ENCODE data around the gene GYPB.
"Not testable (repeated sequence)": the region's sequence is repeated elsewhere in the genome, so short reads cannot be mapped to it uniquely, and the experiment has no call there.

GYPB gene

DNA sequence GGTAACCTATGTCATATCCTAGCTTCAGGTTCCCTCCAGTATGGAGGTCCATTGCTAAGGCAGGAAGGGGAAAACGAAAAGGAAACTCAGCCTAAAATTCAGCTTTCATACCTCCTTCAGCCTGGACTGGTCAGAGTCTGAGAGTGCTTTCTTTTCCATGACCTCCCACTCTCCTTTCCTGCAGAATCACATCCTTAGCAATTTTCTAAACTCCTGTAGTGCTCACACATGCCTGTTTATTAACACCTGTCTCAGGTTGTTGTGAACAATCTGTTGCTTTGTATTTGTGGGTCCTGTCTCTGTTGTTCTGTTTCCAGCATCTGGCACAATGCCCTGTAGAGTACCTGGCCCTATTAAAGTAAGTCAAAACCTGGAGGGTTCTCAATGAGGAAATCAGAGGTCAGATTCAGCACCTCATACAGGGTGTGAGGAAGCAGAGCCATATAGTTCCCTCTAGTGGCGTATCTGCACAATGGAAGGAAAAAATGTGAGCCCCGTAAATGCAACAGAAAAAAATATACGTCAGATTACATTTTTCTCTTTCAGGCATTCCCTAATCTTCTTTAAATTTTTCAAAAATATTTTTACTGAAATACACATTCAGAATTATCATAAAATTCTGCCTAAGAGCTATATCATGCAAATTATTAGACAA is 2.3 kb upstream of the GYPB start:
- TF ChIP-seq, protein P1, sequence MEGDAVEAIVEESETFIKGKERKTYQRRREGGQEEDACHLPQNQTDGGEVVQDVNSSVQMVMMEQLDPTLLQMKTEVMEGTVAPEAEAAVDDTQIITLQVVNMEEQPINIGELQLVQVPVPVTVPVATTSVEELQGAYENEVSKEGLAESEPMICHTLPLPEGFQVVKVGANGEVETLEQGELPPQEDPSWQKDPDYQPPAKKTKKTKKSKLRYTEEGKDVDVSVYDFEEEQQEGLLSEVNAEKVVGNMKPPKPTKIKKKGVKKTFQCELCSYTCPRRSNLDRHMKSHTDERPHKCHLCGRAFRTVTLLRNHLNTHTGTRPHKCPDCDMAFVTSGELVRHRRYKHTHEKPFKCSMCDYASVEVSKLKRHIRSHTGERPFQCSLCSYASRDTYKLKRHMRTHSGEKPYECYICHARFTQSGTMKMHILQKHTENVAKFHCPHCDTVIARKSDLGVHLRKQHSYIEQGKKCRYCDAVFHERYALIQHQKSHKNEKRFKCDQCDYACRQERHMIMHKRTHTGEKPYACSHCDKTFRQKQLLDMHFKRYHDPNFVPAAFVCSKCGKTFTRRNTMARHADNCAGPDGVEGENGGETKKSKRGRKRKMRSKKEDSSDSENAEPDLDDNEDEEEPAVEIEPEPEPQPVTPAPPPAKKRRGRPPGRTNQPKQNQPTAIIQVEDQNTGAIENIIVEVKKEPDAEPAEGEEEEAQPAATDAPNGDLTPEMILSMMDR (IDR thresholded peaks at IDR 0.05), result peak; percentile 72
- H3K27ac ChIP-seq, result not testable (repeated sequence)

DNA sequence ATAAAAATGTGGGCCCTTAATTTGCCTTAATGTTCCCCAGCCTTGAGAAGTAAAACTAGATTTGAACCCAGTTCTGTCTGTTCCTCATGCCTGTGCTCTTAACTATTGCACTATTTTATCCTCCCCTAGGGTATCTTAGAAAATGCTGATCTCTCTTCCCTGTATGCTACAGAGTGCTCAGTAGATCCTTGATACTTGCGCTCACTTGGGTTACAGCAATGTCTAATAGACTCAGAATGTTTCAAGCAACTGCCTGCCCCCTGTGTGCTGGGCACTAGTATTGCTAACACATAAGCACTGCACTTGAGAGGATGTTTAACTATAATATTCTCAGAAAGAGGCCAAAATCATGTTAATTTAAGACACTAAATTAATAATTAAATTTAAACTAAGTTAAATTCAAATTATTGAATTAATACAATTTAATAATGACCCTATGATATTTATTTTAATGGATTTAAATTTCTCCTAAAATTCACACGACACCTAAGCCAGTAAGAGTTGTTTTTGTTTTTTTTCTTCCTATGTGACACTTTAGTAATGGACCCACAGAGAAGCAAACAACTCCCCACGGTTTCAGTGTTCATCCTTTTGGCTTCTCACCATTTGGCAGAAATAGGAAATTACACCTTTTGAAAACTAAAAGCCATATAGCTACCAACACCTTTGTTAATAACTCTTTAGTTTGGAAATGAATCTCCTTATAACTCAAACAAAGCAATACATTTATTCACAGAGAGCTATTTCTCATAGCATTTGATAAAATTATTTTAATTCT is 768 bp downstream of the GYPB start:
- H3K27ac ChIP-seq, result not testable (repeated sequence)

DNA sequence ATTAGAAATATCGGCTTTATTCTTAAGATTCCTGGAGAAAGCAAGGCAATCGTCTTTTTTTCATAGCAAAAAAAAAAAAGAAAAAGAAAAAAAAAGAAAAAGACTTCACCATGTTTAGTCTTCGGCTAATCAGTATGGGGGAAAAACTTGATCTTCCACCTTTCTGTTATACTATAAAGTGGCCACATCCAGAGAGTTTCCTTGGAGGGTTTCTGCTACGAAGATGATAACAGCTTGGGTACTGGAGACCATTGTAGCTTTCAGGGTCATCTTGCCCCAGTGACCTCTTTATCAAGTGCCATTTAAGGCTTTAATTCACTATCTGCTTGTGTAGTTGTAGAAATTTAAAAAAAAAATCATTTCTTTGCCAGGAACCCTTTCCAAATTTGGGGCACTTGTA is 1.9 kb downstream of the GYPB start:
- not testable (repeated sequence) for H3K27ac ChIP-seq

DNA sequence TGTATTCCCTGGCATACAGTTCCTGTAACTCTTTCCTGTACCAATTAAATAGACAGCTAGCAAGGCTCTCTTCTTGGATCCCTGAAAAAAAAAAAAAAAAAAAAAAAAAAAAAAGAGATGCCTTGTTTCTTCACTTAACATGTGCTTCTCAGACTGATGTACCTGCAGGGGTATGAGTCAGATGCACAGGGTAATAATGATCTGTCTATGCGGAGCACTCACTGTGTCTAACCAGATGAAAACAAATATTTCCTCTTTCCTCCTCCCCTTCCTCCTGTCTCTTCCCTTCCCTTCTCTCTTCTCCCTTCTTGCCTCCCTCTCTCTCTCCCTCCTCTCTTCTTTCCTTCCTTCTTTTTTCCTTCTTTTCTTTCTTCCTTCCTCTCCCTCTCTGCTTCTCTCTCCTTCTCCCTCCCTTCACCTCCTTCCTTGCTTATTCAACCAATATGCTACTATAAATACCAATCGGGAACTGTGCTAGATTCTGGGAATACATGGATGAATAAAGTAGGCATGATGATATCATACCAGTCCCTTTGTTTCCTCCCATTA is 3.0 kb downstream of the GYPB start:
- H3K27ac ChIP-seq, result not testable (repeated sequence)

DNA sequence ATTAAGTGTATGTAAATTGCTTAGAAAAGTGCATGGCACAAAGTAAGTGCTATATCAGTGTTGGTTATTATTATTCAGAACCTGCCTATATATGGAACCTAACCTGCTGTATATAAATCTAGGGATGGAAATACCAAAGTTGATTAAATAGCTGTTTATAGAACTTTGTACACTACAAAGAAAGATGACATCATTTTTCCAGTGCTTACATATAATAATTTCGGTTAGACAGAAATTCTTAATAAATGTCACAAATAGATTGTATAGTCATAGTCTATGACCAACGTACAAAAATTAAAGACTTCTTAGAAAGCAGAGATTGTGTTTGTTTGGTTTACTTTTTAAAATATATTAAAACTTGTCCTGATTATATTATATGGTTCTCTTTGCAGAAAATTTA is 4.4 kb downstream of the GYPB start:
- TF ChIP-seq ZFX (IDR thresholded peaks at IDR 0.05; ENCODE audit: borderline replicate concordance), result no peak
- TF ChIP-seq, protein P1 (IDR thresholded peaks at IDR 0.05), result no peak
- H3K27ac ChIP-seq, result no peak overlapping the region

DNA sequence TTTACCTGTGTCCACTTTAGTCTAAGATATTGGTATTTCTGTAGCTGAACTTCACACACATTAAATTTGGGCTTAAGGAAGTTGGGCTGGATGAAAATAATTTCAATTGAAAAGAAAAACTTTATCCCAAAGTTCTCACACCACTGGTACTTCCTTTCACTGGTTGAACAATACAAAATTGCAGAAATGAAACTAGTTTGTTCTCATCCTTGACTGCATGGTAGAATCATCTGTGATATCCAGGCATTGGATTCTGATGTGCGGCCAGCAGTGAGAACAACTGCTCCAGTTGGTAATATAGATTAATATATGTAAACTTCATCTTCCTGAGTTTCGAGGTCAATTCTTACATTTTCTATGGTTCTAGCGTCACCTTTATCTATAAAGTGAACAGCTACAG is 10.6 kb downstream of the GYPB start:
- H3K27ac ChIP-seq, result not testable (repeated sequence)

DNA sequence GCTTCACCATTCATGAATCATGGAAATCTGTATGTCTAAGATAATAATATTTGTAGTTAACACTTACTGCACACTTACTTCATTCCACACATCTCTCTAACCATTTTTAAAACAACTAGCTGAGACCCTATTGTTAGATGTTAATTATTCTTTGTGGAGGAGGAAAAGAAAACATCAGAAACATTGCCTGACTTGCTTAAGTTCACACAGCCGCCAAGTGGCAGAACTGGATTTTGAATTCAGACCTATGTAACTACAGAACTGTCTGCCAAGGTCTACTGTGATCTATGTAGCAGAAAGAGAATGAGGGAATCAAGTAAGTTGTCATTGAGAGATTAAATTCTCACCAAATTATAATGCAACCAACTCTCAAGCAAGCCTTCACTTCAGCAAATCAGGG is 11.2 kb downstream of the GYPB start:
- H3K27ac ChIP-seq, result not testable (repeated sequence)

DNA sequence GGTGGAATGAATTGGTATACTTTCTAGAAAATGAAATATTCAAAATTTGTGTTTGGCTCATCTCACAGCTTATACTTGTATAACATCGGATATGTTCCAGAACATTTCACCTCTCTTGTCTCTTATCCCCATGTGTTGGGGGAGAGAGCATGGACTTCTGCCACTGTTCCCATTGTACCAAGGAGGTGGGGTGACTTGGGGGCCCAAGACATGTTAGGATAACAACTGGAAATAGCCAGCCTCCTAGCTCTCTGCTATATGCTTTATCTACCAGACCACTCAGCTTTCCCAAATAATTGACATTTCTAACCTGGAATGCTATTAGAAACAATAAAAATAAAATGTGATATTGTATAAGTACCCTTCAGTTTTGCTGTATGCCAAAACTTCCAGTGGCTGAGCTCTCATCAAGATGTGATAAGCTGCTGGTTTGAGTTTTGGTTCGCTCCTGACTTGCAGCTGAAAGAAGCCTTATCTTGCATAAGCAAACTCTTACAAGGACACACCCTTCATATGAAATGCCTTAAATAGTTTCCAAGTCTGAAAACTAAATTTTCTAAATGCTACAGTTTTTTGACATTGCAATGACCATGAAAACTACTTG is 12.9 kb downstream of the GYPB start:
- not testable (repeated sequence) for H3K27ac ChIP-seq

DNA sequence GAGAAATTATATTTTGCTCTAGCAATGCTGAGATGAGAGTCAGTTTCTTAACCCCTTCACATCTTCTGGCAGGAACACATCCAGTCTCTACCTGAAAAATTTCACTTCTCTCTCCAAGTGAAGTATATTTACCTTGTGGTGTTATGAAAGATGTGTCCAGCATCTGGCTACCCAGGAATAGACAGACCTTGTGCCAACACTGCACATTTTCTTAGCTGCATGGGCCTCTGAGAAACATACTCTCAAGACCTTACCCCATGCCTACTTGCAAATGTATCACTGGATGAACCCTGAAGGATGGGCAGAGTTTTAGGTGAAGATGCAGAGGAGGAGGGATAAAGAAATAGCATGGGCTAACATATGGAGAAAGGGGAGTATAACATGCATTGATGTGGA is 13.6 kb downstream of the GYPB start:
- H3K27ac ChIP-seq, result not testable (repeated sequence)

DNA sequence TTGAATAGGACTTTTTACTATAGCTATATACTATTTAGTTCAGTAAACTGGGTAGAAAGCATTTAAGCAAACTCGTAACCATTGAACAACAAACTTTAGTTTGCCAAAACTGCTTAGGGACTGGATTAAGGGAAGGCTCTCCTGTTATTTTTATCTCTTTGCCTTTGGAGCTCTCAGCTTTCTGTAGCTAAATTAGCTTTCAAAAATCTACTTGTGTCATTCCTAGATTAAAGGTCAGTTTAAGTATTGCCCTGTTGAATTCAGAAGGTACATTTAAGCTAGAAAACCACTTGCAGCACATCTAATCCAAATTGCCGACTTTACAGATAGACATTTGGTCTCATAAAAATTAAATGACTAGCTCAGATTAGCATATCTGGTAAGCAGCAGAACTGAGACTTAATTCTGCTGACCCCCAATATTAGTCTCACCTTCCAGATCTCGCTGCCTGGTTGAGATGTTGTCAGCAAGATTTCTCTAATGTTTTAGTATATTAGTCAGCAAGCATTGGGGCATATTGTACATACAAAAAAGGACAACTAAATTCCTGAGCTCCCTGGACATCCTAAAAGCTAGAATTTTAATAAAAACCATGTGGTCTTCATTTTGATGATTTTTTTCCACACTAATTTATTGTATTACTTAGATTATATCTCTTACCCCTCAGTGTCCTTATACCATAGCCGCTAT is 14.2 kb downstream of the GYPB start:
- not testable (repeated sequence) for H3K27ac ChIP-seq

DNA sequence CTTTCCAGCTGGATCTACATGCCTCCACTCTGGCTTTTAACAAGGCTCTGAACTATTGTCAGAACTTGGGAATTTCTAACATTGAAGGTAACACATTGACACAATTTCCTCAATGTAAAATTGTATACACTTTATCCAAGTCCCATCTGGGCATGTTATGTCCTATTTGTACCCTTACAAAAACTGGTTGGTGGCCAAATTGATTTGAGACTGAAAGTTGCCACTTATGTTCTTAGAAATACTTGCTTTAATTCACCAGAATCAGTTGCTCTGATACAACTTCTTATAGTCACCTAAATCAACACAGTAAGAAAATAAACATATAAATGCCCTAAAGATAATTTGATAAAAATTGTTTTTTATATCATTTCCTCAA is 15.3 kb downstream of the GYPB start:
- H3K27ac ChIP-seq, result not testable (repeated sequence)

DNA sequence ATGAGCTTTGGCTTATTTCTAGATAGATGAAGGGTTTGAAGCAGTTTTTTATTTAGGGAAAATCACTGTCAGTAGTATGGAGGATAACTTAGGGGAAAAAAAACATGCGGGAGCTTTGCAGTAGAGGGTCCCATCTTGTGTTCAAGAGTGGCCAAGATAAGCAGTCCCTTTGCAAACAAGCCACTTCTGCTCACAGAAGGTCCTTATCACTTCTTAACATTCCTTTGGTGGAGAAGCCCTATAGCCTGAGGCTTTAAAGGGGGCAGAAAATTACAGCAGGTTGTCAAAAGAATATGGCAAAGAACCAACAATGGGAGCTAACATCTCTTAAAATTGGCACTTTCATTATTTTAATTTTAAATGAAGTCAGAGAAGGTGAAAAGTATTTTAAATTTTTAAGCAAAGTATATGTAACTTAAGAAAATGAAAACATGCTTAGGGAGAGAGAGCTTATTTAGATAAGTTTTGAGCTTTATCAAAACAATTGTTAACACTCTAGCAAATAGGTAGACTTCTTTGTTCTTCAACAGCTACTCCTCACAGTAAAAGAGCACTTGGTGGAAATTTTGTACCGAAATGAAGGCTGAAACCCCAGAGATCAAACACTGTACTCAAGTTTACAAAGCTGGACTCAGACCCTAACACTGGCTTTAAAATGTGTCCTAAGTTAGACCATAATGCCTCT is 15.8 kb downstream of the GYPB start:
- not testable (repeated sequence) for H3K27ac ChIP-seq

DNA sequence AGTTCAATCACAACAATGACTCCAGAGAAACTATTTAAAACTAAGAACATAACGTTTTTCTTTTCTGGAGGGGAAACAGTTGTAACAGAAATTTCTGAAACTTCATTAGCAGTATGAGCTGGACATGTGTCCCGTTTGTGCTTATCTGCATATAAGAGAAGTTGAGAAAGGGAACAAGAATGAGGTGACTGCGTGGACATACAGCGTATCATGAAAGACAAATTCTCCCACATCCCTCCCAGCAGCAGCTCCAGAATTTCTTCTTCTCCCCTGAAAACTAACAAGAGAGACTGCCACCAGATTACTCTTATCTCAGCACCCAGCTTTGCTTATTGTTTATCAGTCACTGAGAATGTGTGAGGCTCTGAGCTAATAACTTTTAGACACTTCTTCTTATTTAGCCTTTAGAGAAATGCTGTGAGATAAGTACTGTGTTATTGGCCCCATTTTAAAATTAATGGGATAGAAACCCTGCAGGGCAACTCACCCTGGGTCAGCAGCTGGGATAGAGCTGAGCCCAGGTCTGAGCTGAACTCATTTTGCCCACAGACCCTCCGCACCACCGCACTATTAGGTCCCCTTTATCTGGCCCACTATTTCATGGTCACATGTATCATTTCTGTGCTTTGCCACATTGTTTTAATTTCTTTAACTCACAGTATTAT is 18.7 kb downstream of the GYPB start:
- not testable (repeated sequence) for H3K27ac ChIP-seq

DNA sequence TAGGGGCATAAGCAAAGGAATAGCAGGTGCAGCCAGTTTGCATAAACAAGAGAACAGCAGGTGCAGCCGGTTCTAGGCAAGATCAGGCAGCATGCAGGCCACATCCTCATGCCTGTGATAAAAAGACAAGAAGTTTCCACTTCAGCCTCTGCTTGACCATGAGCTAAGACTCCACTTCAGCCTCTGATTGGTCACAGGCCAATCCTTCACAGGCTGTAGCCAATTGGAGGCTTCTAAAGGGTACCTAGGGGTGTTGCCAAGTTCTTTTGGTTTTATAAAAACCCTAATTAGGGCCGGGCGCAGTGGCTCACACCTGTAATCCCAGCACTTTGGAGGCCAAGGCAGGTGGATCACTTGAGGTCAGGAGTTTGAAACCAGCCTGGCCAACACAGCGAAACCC is 23.0 kb downstream of the GYPB start:
- H3K27ac ChIP-seq, result not testable (repeated sequence)

DNA sequence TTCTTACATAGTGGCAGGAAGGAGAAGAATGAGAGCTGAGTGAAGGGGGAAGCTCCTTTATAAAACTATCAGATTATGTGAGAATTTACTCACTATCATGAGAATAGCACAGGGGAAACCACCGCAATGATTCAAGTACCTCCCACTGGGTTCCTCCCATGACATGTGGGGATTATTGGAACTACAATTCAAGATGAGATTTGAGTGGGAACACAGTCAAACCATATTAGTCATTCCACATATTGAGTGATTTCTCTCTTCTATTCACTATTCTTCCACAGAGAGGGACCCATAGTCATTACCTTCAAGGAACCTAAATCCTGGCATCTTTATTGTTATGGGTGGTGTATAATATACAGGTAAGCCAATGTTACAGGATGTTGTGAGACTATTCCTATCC is 27.4 kb downstream of the GYPB start:
- H3K27ac ChIP-seq, result not testable (repeated sequence)

DNA sequence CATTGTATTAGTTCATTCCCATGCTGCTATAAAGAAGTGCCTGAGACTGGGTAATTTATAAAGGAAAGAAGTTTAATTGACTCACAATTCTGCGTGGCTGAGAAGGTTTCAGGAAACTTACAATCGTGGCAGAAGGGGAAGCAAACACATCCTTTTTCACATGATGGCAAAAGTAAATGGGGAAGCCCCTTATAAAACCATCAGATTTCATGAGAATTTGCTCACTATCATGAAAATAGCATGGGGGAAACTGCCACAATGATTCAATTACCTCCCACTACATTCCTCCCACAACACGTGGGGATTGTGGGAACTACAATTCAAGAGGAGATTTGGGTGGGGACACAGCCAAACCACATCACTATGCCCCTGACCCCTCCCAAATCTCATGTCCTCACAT is 28.5 kb downstream of the GYPB start:
- H3K27ac ChIP-seq, result not testable (repeated sequence)

Data from 22Rv1 (cell line).